Measurements from ENCODE around the gene PROSER2.

DNA sequence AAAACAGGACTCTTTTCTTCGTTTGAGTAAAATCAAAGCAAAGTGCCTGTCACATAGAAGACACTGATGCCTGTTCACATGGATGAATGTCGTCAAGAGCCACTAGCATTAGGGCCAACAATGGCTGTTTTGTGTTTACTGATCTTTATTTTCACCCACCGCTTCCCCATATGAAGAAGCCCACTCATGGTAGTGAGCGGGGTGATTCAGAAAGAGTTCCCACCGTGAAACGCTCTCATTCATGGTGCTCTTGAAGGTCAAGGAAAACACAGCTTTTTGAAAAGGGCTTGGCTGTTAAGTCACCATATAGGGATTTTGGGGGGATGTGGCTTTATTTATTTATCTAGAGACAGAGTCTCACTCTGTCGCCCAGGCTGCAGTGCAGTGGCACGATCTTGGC lies 12.5 kb downstream of the PROSER2 start:
- TF ChIP-seq, protein P1, sequence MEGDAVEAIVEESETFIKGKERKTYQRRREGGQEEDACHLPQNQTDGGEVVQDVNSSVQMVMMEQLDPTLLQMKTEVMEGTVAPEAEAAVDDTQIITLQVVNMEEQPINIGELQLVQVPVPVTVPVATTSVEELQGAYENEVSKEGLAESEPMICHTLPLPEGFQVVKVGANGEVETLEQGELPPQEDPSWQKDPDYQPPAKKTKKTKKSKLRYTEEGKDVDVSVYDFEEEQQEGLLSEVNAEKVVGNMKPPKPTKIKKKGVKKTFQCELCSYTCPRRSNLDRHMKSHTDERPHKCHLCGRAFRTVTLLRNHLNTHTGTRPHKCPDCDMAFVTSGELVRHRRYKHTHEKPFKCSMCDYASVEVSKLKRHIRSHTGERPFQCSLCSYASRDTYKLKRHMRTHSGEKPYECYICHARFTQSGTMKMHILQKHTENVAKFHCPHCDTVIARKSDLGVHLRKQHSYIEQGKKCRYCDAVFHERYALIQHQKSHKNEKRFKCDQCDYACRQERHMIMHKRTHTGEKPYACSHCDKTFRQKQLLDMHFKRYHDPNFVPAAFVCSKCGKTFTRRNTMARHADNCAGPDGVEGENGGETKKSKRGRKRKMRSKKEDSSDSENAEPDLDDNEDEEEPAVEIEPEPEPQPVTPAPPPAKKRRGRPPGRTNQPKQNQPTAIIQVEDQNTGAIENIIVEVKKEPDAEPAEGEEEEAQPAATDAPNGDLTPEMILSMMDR (IDR thresholded peaks at IDR 0.05; ENCODE audit: insufficient read depth, low read length, poor library complexity, severe bottlenecking), result no peak
- no peak for TF ChIP-seq EZH2phosphoT487 (conservative IDR thresholded peaks at IDR 0.05; ENCODE audit: low read length)
